Head of caudate nucleus (tissue), 42 donors: ENCODE results near the gene FCGR3A.
"Not testable (repeated sequence)": the region's sequence is repeated elsewhere in the genome, so short reads cannot be mapped to it uniquely, and the experiment has no call there.

Experiments
- DNase-seq, 42 donors: peaks; one replicate each; pipeline versions ENCODE4 v3.0.0 to v3.0.0-alpha.2; 2020 to 2021; ENCODE audit warnings: mixed read lengths in 7 of 42
- intact Hi-C: fragments of 100-400 bp; cut with DNase I; formaldehyde crosslinking; loops from one replicate; pipeline ENCODE4 v1.15.0; 2022

Gene FCGR3A

DNA sequence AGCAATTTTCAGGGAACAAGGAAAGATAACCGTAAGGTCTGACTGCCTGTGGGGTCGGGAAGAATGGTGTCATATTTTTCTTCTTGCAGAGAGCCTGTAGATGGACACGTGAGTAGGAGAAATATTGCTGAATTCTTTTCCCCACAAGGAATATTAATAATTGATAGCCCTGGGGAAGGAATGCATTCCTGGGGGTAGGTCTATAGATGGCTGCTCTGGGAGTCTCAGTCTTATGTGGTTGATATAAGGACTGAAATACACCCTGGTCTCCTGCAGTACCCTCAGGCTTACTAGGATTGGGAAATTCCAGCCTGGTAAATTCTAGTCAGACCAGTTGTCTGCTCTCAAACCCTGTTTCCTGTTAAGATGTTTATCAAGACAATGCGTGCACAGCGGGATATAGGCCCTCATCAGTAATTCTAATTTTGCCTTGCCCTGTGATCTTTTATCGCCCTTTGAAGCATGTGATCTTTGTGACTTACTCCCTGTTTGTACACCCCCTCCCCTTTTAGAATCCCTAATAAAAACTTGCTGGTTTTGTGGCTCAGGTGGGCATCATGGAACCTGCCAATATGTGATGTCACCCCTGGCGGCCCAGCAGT is 12.4 kb downstream of the FCGR3A start:
- DNase-seq, intact Hi-C loops: not testable (repeated sequence)

DNA sequence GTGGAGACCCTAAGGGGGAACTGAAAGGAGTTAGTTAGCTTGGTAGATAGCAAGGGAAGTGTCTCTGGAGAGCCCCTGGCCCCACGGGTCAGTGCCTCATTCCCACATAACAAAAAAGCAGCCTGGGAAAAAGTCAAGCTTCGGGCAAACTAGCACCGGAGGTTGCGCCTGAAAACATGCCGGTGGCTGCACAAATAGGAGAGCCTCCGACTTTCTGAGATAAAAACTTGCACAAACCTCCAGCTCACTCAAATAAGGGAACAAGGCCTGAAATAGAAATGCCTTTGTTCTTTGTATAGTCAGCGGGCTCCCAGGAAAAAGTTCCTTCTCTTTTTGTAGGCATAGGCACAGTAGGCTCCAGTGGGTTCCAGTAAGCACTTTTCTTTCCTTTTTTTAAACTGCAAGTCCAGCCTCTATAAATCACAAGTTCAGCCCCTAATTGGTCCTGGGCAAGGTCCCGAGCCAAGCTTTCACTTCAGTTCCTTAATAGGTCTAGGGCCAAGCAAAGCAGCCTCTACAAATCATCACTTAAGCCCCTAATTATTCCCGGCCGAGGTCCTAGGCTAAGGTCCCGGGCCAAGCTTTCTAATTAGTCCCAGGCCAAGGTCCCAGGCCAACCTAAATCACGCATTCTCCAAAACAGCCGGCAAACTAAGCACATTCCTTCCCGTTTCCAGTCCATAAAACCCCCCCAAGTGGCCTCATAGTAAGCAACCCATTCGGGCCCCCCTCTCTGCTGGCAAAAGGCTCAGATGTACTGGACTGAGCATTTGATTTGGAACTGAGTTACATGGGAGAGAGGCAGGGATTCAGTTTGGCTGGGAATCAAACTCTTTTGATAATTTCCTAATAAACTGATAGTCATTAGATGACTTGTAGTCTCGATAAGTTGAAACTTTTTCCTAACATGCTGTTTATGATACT is 16.7 kb downstream of the FCGR3A start:
- intact Hi-C loops = not testable (repeated sequence)
- peak in 23 of 42 donors; percentile 19 to 78 (median 52) for DNase-seq

DNA sequence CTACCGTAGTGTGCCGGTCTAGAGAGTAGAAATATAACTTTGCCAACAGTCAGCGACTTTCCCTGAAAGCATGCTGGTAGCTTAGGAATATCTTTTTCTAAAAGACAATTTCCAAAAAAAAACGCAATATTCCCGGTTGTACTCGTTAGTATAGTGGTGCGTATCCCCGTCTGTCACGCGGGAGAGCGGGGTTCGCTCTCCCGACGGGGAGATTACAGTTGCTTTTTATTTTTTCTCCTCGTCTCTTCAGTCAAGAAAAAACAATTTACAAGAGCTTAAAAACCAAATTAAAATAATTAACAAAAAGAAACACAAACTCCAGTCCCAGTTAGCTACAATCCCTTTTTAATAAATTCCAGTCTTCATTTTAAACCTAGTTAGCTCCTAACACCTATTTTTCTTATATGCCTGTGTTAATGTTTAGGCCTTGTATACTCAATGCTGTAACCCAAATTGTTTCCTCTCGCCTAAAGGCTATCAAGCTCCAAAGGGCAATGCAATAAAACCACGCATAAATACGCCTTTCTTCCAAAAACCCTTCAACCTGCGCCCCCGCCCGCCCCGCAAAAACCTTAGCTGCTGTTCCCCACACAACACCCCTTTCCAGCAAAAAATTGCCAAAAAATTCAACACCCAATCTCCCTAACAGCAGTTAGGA is 17.5 kb downstream of the FCGR3A start:
- intact Hi-C loops = no loop called here

DNA sequence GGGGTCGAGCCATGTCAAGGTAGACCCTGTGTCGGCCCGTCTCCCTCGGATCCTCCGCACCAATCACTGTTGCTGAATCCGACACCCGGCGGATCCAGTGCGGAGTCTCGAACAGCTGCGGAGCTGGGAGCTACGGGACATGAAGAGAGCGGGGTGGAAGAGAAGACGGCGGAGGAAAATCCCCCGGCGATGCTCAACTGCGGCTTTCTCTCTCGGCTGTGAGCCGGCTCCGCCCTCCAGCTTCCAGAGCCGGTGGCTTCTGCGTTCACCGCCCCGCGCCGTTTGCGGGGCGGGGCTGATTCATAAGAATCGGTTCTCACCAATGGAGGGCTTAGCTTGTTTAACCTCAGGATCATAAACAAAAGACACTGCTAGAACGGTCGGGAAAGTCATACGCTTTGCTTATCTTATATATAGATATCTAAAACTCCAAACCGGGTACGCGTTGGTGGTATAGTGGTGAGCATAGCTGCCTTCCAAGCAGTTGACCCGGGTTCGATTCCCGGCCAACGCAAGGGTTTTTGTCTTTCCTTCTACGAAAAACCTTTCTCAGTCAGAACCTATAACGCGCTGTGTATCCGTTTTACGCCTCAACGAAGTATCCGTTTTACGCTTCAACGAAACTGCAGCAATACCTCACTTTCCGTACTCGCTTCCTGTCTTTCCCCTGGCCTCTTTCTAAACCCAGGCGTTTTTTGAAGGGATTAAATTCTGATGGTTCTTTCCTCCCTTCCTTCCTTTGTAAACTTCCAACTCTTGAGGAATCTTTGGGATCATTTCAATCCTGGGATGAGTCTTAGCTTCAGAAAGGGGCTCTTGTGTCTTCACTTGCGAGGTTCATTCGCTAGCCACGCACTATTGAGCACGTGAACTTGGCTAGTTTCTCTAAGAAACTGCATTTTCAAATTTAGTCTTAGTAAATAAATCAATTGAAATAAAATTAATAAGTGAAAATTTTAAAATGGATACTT is 18.7 kb downstream of the FCGR3A start:
- intact Hi-C loops = not testable (repeated sequence)
- peak; percentile 76 to 95 (median 87) for DNase-seq

More for the DNA sequence above, 17.5 kb downstream of the FCGR3A start:
- peak in 4 of 42 donors; percentile 14 to 49 (median 33) for DNase-seq

DNA sequence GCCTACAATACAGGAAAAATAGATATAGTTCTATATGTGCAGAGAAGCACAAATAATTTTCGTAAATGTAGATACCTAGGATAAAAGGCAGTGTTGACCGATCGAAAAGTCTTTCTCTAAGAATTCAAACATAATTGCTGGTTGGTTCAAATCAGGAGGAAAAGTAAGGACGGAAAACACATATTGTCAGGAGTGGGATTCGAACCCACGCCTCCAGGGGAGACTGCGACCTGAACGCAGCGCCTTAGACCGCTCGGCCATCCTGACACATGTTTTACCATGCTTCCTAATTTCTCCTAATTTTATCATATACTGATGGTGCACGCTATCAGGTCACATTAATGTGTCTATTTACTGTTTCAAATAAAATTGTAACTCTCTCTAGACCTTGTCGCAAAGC is 19.5 kb downstream of the FCGR3A start:
- peak in 40 of 42 donors; percentile 39 to 88 (median 68) for DNase-seq

DNA sequence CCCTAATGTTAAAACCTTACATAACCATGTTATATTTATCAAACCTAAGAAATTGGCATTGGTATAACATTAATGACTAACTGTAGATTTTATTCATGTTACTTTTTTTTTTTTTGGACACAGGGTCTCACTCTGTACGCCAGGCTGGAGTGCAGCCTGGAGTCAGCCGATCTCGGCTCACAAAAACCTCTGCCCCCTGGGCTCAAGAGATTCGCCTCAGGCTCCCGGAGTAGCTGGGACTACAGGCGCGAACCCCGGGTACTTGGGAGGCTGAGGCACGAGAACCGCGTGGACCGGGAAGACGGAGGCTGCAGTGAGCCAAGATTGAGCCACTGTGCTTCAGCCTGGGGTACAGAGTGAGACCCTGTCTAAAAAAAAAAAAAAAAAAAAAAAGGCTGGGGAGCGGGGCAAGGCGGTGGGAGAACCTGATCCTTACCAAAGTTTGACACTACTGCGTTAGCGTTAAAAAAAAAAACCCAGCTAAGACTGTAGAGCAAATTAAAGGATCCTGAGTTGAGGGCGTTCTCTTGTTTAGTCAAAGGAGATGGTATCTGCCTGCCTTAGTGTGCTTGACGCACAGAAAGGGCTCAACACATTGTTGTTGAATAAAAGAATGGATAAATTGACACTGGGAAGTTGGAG is 20.0 kb downstream of the FCGR3A start:
- DNase-seq, intact Hi-C loops: not testable (repeated sequence)

More for the DNA sequence above, 19.5 kb downstream of the FCGR3A start:
- intact Hi-C loops = not testable (repeated sequence)

DNA sequence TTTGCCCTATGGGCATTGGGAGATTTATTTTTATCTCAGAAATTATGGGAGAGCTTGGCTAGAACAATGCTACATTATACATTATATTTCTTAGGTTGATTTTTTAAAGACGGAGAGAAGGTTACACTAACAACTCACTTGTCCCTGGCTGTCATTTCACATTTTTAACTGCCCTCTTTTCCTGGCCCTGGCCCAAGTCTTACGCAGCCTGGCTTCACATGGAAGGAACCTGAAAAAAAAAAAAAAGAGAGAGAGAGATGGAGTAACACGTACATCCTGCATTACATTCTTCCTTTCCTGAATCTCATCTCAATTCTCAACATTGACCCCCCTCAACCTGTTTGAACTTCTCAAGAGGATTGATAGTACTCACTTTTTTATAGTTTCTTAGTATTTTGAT is 21.1 kb downstream of the FCGR3A start:
- intact Hi-C loops = not testable (repeated sequence)
- peak in 1 of 42 donors; percentile 47 for DNase-seq

DNA sequence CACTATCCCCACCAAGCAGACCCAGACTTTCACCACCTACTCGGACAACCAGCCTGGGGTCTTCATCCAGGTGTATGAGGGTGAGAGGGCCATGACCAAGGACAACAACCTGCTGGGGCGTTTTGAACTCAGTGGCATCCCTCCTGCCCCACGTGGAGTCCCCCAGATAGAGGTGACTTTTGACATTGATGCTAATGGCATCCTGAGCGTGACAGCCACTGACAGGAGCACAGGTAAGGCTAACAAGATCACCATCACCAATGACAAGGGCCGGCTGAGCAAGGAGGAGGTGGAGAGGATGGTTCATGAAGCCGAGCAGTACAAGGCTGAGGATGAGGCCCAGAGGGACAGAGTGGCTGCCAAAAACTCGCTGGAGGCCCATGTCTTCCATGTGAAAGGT is 23.7 kb downstream of the FCGR3A start:
- DNase-seq, intact Hi-C loops: not testable (repeated sequence)

DNA sequence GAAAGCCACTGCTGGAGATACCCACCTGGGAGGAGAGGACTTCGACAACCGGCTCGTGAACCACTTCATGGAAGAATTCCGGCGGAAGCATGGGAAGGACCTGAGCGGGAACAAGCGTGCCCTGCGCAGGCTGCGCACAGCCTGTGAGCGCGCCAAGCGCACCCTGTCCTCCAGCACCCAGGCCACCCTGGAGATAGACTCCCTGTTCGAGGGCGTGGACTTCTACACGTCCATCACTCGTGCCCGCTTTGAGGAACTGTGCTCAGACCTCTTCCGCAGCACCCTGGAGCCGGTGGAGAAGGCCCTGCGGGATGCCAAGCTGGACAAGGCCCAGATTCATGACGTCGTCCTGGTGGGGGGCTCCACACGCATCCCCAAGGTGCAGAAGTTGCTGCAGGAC is 24.3 kb downstream of the FCGR3A start:
- intact Hi-C loops = not testable (repeated sequence)

DNA sequence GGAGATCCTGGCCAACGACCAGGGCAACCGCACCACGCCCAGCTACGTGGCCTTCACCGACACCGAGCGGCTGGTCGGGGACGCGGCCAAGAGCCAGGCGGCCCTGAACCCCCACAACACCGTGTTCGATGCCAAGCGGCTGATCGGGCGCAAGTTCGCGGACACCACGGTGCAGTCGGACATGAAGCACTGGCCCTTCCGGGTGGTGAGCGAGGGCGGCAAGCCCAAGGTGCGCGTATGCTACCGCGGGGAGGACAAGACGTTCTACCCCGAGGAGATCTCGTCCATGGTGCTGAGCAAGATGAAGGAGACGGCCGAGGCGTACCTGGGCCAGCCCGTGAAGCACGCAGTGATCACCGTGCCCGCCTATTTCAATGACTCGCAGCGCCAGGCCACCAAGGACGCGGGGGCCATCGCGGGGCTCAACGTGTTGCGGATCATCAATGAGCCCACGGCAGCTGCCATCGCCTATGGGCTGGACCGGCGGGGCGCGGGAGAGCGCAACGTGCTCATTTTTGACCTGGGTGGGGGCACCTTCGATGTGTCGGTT is 24.8 kb downstream of the FCGR3A start:
- intact Hi-C loops = not testable (repeated sequence)
- peak in 1 of 42 donors; percentile 39 for DNase-seq

More for the DNA sequence above, 24.3 kb downstream of the FCGR3A start:
- DNase-seq = peak in 2 of 42 donors; percentile 22 to 41

DNA sequence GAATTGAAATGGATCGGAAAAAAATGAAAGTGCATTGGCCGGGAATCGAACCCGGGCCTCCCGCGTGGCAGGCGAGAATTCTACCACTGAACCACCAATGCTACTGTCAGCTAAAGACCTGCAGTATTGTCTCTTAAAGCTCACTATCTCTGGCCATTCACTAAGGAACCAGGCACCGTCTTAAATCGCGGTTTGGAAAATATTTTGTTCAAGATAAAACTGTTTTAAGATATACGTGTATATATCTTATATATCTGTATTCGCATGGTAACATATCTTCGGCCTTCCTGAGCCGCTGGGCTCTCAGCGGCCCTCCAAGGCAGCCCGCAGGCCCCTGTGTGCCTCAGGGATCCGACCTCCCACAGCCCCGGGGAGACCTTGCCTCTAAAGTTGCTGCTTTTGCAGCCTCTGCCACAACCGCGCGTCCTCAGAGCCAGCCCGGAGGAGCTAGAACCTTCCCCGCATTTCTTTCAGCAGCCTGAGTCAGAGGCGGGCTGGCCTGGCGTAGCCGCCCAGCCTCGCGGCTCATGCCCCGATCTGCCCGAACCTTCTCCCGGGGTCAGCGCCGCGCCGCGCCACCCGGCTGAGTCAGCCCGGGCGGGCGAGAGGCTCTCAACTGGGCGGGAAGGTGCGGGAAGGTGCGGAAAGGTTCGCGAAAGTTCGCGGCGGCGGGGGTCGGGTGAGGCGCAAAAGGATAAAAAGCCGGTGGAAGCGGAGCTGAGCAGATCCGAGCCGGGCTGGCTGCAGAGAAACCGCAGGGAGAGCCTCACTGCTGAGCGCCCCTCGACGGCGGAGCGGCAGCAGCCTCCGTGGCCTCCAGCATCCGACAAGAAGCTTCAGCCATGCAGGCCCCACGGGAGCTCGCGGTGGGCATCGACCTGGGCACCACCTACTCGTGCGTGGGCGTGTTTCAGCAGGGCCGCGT is 25.5 kb downstream of the FCGR3A start, which contains the start of gene HSPA6:
Gene HSPA6 (plus strand): TSS at position 724 of the 925 bp plus-strand sequence. CDS start 119 bp downstream, at position 843.
- peak; percentile 44 to 96 (median 79) for DNase-seq
- intact Hi-C loops = not testable (repeated sequence)

DNA sequence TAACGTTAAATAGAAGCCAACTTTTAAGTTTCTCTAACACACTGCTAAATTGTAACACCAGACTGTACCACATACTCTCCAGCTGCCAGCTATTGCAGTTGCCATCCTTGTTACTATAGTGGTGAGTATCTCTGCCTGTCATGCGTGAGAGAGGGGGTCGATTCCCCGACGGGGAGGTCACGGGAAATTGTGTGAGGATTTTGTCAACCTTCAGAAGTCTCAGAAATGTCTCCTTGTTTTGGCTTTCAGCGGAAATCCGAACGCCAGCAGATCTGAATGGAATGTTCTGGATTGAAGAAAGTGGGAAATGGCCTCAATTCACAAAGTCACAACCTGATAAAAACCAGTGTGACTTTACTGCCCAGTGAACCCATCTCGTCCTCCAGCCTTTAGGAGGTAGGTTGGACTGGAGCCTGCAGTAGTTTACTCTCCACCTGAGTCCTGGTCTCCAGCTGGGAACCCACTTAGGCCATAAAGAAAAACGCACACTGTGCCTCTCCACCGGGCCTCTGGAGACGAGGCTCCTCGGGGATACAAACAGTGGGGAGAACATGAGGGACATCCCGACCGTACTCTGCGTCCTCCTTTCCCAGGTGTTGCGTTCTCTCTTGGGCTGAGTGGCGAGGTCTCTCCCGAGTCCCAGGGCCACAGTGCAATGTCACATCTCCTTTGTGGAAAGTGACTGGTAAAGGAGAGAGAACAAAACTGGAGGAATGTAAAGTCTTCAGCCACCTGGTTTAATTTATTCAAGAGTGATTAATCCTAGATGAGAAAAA is 26.4 kb downstream of the FCGR3A start:
- intact Hi-C loops, DNase-seq: not testable (repeated sequence)

DNA sequence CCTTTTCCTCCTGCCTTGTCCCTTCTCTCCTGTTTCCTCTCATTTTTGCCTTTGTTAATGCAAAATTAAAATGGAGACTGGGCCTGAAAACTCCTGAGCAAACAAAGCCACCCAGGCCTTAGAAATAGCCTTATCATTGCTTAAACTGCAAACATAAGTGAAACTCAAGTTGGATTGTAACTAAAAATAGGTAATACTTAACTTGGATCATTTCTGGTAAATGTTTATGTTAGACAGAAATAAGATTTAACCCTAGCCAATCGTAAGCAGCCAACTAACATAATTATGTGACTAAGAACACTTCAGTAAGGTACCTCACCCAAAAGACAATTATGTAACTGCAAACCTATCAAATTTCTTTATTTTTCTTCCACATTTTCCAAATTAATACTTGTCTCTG is 35.7 kb downstream of the FCGR3A start:
- intact Hi-C loops, DNase-seq: not testable (repeated sequence)

DNA sequence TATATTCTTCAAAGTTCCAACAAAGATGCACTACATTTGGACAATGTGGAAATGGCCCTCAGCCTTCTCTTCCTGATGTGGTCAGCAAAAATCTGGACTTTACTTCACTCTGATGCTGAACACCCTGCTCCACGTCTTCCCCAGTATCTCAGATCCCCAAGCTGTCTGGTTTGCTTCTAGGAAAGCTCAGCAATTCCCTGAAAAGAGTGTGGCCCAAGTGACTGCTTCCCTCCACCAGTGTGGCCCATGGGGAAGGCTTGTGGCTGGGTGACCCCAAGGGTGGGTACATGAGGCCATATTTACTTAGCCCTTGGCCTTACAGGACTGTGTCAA is 36.2 kb downstream of the FCGR3A start:
- DNase-seq, intact Hi-C loops: not testable (repeated sequence)

DNA sequence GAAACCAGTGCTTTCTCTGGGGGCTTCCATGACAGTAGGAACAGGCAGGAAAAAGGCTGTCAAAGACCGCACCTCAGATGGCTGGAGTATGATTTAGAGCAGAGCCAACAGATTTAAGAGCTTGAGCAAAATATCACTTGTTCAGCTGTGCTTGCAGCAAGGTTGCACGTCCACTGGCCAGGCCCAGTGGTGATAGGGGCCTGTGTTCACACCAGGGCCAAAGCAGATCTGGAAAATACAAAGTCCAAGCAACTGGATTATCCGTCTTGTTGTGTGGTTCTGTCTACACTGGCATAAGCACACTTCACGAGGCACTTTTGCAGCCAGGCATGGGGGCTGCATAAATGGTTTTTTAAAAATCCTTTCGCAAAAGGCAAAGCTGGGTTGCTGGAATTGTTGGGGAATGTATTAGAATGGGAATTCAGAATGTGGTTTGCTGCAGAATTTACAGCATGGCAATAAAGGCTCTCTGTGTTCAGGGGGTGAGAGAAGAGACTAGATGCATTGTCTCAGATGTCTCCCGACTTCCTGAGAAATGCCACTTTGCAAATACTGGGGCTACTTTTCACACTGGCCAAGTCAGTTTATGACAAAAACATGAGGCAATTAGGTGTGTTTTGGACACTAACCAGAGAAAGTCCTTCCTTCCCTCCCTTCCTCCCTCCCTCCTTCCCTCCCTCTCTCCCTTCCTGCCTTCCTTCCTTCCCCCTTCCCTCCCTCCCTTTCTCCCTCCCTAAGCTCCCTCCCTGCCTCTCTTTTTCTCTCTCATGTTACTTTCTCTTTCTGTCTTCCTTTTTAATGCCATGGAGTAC is 36.8 kb downstream of the FCGR3A start:
- intact Hi-C loops, DNase-seq: not testable (repeated sequence)
